Measurements from ENCODE around the gene RRP1B. TPM values are rescaled to one million over a fixed set of nuclear protein-coding genes. Genes with fewer than 3 reads are reported as not detected.

RRP1B gene
- total and polyA plus RNA-seq, 9 of the 15 experiments (the other 6 are each of a cell fraction or from before 2014, with no cell fraction given): 6.8 to 66.6 (median 41.9) TPM

DNA sequence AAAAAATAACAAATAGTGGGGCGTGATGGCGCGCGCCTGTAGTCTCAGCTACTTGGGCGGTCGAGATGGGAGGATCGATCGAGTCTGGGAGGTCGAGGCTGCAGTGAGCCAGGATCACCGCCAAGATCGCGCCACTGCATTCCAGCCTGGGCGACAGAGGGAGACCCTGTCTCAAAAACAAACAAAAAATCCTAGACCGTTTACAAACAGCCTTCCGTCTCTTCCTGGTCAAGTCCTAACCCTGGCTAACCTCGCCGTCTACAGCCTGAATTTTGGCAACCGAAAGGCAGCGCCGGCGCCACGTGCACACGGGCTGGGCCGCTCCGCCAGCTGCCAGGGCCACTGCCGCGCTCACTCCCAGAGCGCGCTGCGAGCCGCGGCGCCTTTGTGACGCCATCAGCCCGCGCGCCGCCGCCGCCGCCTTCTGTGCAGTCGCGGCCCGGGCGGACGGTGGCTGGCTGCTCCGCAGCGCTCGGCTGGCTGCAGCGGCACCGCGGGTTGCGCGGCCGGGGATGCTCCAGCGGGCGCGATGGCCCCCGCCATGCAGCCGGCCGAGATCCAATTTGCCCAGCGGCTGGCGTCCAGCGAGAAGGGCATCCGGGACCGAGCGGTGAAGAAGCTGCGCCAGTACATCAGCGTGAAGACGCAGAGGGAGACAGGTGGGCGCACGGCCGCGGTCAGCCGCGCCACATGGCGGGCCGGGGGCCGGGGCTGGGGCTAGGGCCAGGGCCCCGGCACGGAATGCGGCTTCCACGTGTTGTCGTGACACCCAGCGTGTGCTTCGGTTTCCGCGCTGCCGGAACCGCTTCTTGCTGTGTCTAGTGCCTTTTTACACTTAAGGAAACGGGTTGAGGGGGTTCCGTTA, at the start of gene RRP1B, which contains the start of gene HSF2BP (continued):
- TF ChIP-seq, protein P1, sequence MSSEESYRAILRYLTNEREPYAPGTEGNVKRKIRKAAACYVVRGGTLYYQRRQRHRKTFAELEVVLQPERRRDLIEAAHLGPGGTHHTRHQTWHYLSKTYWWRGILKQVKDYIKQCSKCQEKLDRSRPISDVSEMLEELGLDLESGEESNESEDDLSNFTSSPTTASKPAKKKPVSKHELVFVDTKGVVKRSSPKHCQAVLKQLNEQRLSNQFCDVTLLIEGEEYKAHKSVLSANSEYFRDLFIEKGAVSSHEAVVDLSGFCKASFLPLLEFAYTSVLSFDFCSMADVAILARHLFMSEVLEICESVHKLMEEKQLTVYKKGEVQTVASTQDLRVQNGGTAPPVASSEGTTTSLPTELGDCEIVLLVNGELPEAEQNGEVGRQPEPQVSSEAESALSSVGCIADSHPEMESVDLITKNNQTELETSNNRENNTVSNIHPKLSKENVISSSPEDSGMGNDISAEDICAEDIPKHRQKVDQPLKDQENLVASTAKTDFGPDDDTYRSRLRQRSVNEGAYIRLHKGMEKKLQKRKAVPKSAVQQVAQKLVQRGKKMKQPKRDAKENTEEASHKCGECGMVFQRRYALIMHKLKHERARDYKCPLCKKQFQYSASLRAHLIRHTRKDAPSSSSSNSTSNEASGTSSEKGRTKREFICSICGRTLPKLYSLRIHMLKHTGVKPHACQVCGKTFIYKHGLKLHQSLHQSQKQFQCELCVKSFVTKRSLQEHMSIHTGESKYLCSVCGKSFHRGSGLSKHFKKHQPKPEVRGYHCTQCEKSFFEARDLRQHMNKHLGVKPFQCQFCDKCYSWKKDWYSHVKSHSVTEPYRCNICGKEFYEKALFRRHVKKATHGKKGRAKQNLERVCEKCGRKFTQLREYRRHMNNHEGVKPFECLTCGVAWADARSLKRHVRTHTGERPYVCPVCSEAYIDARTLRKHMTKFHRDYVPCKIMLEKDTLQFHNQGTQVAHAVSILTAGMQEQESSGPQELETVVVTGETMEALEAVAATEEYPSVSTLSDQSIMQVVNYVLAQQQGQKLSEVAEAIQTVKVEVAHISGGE (CRISPR knock-in tag; IDR thresholded peaks at IDR 0.05): peak in 1 of 3 experiments; percentile 67; a peak in 2 of 6 replicates
- TF ChIP-seq, protein P2, sequence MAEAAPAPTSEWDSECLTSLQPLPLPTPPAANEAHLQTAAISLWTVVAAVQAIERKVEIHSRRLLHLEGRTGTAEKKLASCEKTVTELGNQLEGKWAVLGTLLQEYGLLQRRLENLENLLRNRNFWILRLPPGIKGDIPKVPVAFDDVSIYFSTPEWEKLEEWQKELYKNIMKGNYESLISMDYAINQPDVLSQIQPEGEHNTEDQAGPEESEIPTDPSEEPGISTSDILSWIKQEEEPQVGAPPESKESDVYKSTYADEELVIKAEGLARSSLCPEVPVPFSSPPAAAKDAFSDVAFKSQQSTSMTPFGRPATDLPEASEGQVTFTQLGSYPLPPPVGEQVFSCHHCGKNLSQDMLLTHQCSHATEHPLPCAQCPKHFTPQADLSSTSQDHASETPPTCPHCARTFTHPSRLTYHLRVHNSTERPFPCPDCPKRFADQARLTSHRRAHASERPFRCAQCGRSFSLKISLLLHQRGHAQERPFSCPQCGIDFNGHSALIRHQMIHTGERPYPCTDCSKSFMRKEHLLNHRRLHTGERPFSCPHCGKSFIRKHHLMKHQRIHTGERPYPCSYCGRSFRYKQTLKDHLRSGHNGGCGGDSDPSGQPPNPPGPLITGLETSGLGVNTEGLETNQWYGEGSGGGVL (CRISPR knock-in tag; IDR thresholded peaks at IDR 0.05): no peak
- 0 out of 4 replicates have a peak, but pooled peaks of 1 of the 2 experiments have one; percentile 23 for TF ChIP-seq FOXK2 (conservative IDR thresholded peaks at IDR 0.05 in 1 of 2, IDR thresholded peaks at IDR 0.05 in 1 of 2; ENCODE audit: low read depth in 2 of 2)
- TF ChIP-seq ZC3H4 (CRISPR knock-in tag; IDR thresholded peaks at IDR 0.05; ENCODE audit: borderline replicate concordance): 0 out of 2 replicates have a peak, but pooled peaks have one; percentile 14
- TF ChIP-seq NR4A1 (CRISPR knock-in tag; IDR thresholded peaks at IDR 0.05): peak; percentile 54; the same call in 1 of the 2 replicates
- peak; percentile 95 for TF ChIP-seq NR4A1 (tag; IDR thresholded peaks at IDR 0.05)
- TF ChIP-seq SRF (CRISPR knock-in tag; IDR thresholded peaks at IDR 0.05): peak in 1 of 2 experiments; percentile 56; a peak in 1 of 4 replicates
- TF ChIP-seq ATF3 (IDR thresholded peaks at IDR 0.05): no peak
- TF ChIP-seq ATF3 (CRISPR knock-in tag; conservative IDR thresholded peaks at IDR 0.05): 0 out of 2 replicates have a peak, but pooled peaks have one; percentile 50
- TF ChIP-seq ZKSCAN1 (IDR thresholded peaks at IDR 0.05; ENCODE audit: low read depth, low read length): peak; percentile 73
- TF ChIP-seq ZBED1 (IDR thresholded peaks at IDR 0.05): peak; percentile 33; the same call in 1 of the 2 replicates
- 0 out of 2 replicates have a peak, but pooled peaks have one; percentile 10 for TF ChIP-seq HDGF (IDR thresholded peaks at IDR 0.05)
- TF ChIP-seq PRMT5 (CRISPR knock-in tag; IDR thresholded peaks at IDR 0.05): 0 out of 2 replicates have a peak, but pooled peaks have one; percentile 71
- TF ChIP-seq, protein P3, sequence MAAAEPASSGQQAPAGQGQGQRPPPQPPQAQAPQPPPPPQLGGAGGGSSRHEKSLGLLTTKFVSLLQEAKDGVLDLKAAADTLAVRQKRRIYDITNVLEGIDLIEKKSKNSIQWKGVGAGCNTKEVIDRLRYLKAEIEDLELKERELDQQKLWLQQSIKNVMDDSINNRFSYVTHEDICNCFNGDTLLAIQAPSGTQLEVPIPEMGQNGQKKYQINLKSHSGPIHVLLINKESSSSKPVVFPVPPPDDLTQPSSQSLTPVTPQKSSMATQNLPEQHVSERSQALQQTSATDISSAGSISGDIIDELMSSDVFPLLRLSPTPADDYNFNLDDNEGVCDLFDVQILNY (CRISPR knock-in tag; IDR thresholded peaks at IDR 0.05): peak; percentile 99
- TF ChIP-seq CREM (IDR thresholded peaks at IDR 0.05; ENCODE audit: low read depth): peak; percentile 99
- peak; percentile 80 for TF ChIP-seq SP1 (CRISPR knock-in tag; IDR thresholded peaks at IDR 0.05)
- 0 out of 2 replicates have a peak, but pooled peaks have one; percentile 27 for TF ChIP-seq EP300 (IDR thresholded peaks at IDR 0.05; ENCODE audit: low read length)
- TF ChIP-seq PHF21A (IDR thresholded peaks at IDR 0.05; ENCODE audit: borderline replicate concordance, low read depth): peak; percentile 32; the same call in 1 of the 2 replicates

All from K562 (cell line).